OCI-M2 (cell line): Measurements from ENCODE around the gene LAGE3.

Source experiments
- DNase-seq: peaks from one replicate; lab custom pipeline; 2025; ENCODE audit not compliant: unreplicated experiment; lab: John Stamatoyannopoulos, UW

LAGE3 gene

GRCh38 chrX:154477891-154478477, 1.1 kb downstream of the LAGE3 start:
- DNase-seq: no peak

GRCh38 chrX:154476821-154477220, 2.3 kb downstream of the LAGE3 start:
- no peak for DNase-seq

GRCh38 chrX:154473683-154474082, 5.4 kb downstream of the LAGE3 start:
- no peak for DNase-seq

- DNase-seq: no peak
Observed at GRCh38 chrX:154472685-154473632, 6.1 kb downstream of the LAGE3 start.

GRCh38 chrX:154471839-154472684, 7.0 kb downstream of the LAGE3 start:
- no peak for DNase-seq

GRCh38 chrX:154470914-154471568, 8.0 kb downstream of the LAGE3 start:
- DNase-seq: no peak

- no peak for DNase-seq
Observed at GRCh38 chrX:154470434-154470833, 8.6 kb downstream of the LAGE3 start.

GRCh38 chrX:154469880-154470279, 9.2 kb downstream of the LAGE3 start:
- no peak for DNase-seq

GRCh38 chrX:154469114-154469513, 10.0 kb downstream of the LAGE3 start:
- no peak for DNase-seq

GRCh38 chrX:154468217-154468616, 10.9 kb downstream of the LAGE3 start:
- no peak for DNase-seq

GRCh38 chrX:154467556-154467955, 11.5 kb downstream of the LAGE3 start:
- no peak for DNase-seq

- no peak for DNase-seq
Observed at GRCh38 chrX:154466907-154467306, 12.2 kb downstream of the LAGE3 start.

GRCh38 chrX:154466036-154466435, 13.0 kb downstream of the LAGE3 start:
- no peak for DNase-seq

- no peak for DNase-seq
Observed at GRCh38 chrX:154465601-154466000, 13.5 kb downstream of the LAGE3 start.

GRCh38 chrX:154464806-154465365, 14.2 kb downstream of the LAGE3 start:
- no peak for DNase-seq

- DNase-seq: no peak
Observed at GRCh38 chrX:154463611-154464220, 15.4 kb downstream of the LAGE3 start.

GRCh38 chrX:154462396-154462795, 16.7 kb downstream of the LAGE3 start:
- no peak for DNase-seq

- DNase-seq: no peak
Observed at GRCh38 chrX:154460326-154460725, 18.8 kb downstream of the LAGE3 start.

- DNase-seq: no peak
Observed at GRCh38 chrX:154459832-154460231, 19.2 kb downstream of the LAGE3 start.
